ENCODE results near the gene ADARB1.

Gene ADARB1

GRCh38 chr21:45095505-45095904, 21.1 kb downstream of the ADARB1 start:
- DNase-seq (ENCODE audit: low spot score): no peak

GRCh38 chr21:45096217-45096616, 21.8 kb downstream of the ADARB1 start:
- DNase-seq (ENCODE audit: low spot score): no peak

GRCh38 chr21:45097827-45098387, 23.5 kb downstream of the ADARB1 start:
- no peak for DNase-seq (ENCODE audit: low spot score)

GRCh38 chr21:45098867-45099266, 24.5 kb downstream of the ADARB1 start:
- DNase-seq (ENCODE audit: low spot score): no peak

- DNase-seq (ENCODE audit: low spot score): no peak
Measured at GRCh38 chr21:45099571-45099970, 25.2 kb downstream of the ADARB1 start.

GRCh38 chr21:45100866-45101265, 26.5 kb downstream of the ADARB1 start:
- DNase-seq (ENCODE audit: low spot score): no peak

GRCh38 chr21:45102391-45102932, 28.1 kb downstream of the ADARB1 start:
- DNase-seq (ENCODE audit: low spot score): peak; percentile 7

- DNase-seq (ENCODE audit: low spot score): no peak
Measured at GRCh38 chr21:45103971-45104520, 29.7 kb downstream of the ADARB1 start.

GRCh38 chr21:45104560-45104959, 30.2 kb downstream of the ADARB1 start:
- DNase-seq (ENCODE audit: low spot score): no peak

- DNase-seq (ENCODE audit: low spot score): no peak
Measured at GRCh38 chr21:45105906-45106485, 31.6 kb downstream of the ADARB1 start.

- no peak for DNase-seq (ENCODE audit: low spot score)
Measured at GRCh38 chr21:45108034-45108790, 33.8 kb downstream of the ADARB1 start.

GRCh38 chr21:45108808-45109781, 34.7 kb downstream of the ADARB1 start:
- DNase-seq (ENCODE audit: low spot score): no peak

GRCh38 chr21:45109831-45110492, 35.6 kb downstream of the ADARB1 start:
- DNase-seq (ENCODE audit: low spot score): no peak

GRCh38 chr21:45110873-45111624, 36.7 kb downstream of the ADARB1 start:
- no peak for DNase-seq (ENCODE audit: low spot score)

- no peak for DNase-seq (ENCODE audit: low spot score)
Measured at GRCh38 chr21:45111703-45112102, 37.3 kb downstream of the ADARB1 start.

GRCh38 chr21:45112371-45112770, 38.0 kb downstream of the ADARB1 start:
- no peak for DNase-seq (ENCODE audit: low spot score)

GRCh38 chr21:45113543-45113942, 39.2 kb downstream of the ADARB1 start:
- no peak for DNase-seq (ENCODE audit: low spot score)

- no peak for DNase-seq (ENCODE audit: low spot score)
Measured at GRCh38 chr21:45114072-45114471, 39.7 kb downstream of the ADARB1 start.

GRCh38 chr21:45114475-45114874, 40.1 kb downstream of the ADARB1 start:
- DNase-seq (ENCODE audit: low spot score): no peak

- no peak for DNase-seq (ENCODE audit: low spot score)
Measured at GRCh38 chr21:45115141-45115540, 40.8 kb downstream of the ADARB1 start.

Measured in hematopoietic multipotent progenitor cell treated with erythropoietin and hydrocortisone succinate and interleukin-3 and kit ligand, for 15 days (in vitro differentiated cells).